CD4-positive, alpha-beta T cell (primary cell): ENCODE data around the gene EPHB4. TPM values are rescaled to one million over a fixed set of nuclear protein-coding genes. Genes with fewer than 3 reads are reported as not detected.

ENCODE experiments used
- ATAC-seq: fragments of 200-7000 bp; cut with Tn5 transposase; one replicate; pipeline ENCODE4 v1.10.0; 2022; ENCODE audit warnings: mild to moderate bottlenecking; ENCODE audit not compliant: poor library complexity
- CTCF ChIA-PET: fragments of 350-600 bp; sonication (Branson Sonifier 250); formaldehyde crosslinking; loops from one replicate; lab custom pipeline; 2021; ENCODE audit warnings: antibody characterized with exemption, inconsistent platforms; lab: Charles Lee
- POLR2A ChIA-PET: fragments of 350-600 bp; sonication (Branson Sonifier 250); formaldehyde crosslinking; loops from one replicate; lab custom pipeline; 2021; ENCODE audit warnings: antibody characterized with exemption, inconsistent platforms; lab: Charles Lee
- DNase-seq, 14 experiments: peaks; one replicate each; pipeline ENCODE4 v3.0.0-alpha.2; 2013 to 2020; ENCODE audit warnings: mixed read lengths in 2 of 14
- H3K27ac ChIP-seq, 2 donors: one replicate each; pipeline versions ENCODE4 v1.5.1 to v1.7.0; 2013; ENCODE audit warnings: low read length in 2 of 2, low read depth in 1 of 2, mild to moderate bottlenecking in 1 of 2
- H3K27me3 ChIP-seq, 2 experiments: 1 replicate in 1 of 2; 2 replicates in 1 of 2; pipeline versions ENCODE4 v1.6.1 to v1.7.0; 2013; ENCODE audit warnings: low read length in 2 of 2, control low read depth in 1 of 2, mild to moderate bottlenecking in 1 of 2, moderate library complexity in 1 of 2; ENCODE audit not compliant: insufficient read depth in 2 of 2, control insufficient read depth in 1 of 2
- H3K36me3 ChIP-seq: one replicate; pipeline ENCODE4 v1.6.1; 2013; ENCODE audit warnings: low read length, control low read depth; ENCODE audit not compliant: insufficient read depth
- H3K4me1 ChIP-seq: one replicate; pipeline ENCODE4 v1.6.1; 2013; ENCODE audit warnings: low read length, control low read depth; ENCODE audit not compliant: insufficient read depth
- H3K4me3 ChIP-seq: one replicate; pipeline ENCODE4 v1.5.1; 2013; ENCODE audit warnings: mild to moderate bottlenecking, low read length, moderate library complexity
- H3K9me3 ChIP-seq, 2 experiments: 1 replicate in 1 of 2; 2 replicates in 1 of 2; pipeline versions ENCODE4 v1.6.1 to v1.7.0; 2013; ENCODE audit warnings: low read length in 2 of 2, mild to moderate bottlenecking in 2 of 2, control low read depth in 1 of 2, moderate library complexity in 1 of 2; ENCODE audit not compliant: control insufficient read depth in 1 of 2, insufficient read depth in 1 of 2
- H3K27ac Mint-ChIP-seq: one replicate; pipeline ENCODE4 v1.8.0; 2020; ENCODE audit warnings: mixed read lengths
- H3K27me3 Mint-ChIP-seq: one replicate; pipeline ENCODE4 v1.8.0; 2021; ENCODE audit warnings: mixed read lengths
- H3K36me3 Mint-ChIP-seq: one replicate; pipeline ENCODE4 v1.8.0; 2021; ENCODE audit warnings: low read depth, mixed read lengths
- H3K4me1 Mint-ChIP-seq: one replicate; pipeline ENCODE4 v1.8.0; 2021; ENCODE audit warnings: low read depth, mixed read lengths
- H3K4me3 Mint-ChIP-seq: one replicate; pipeline ENCODE4 v1.8.0; 2020; ENCODE audit warnings: mild to moderate bottlenecking, mixed read lengths
- H3K9me3 Mint-ChIP-seq: one replicate; pipeline ENCODE4 v1.8.0; 2020; ENCODE audit warnings: mixed read lengths
- intact Hi-C, 2 experiments: fragments of 100-400 bp; cut with DNase I in 1 of 2; cut with micrococcal nuclease in 1 of 2; formaldehyde crosslinking; loops; one replicate each; pipeline versions ENCODE4 v1.15.1 to v1.9.0; 2023 to 2025; cut with DNase I, micrococcal nuclease
- total RNA-seq, 174 experiments: library from RNA in 2 of 174; stranded (reverse) in 2 of 174; gene quantifications; one replicate each; pipeline ENCODE4 v1.2.3 and lab custom pipeline; 2021 to 2026
- TF ChIP-seq, protein P1 (sequence below): fragments of 200-600 bp; IDR thresholded peaks from one replicate; pipeline ENCODE4 v1.8.0; 2022; ENCODE audit warnings: antibody characterized with exemption, mild to moderate bottlenecking

The EPHB4 gene
- total RNA-seq, 2 experiments from 2014 or later, result 8.4 to 8.9 TPM

DNA sequence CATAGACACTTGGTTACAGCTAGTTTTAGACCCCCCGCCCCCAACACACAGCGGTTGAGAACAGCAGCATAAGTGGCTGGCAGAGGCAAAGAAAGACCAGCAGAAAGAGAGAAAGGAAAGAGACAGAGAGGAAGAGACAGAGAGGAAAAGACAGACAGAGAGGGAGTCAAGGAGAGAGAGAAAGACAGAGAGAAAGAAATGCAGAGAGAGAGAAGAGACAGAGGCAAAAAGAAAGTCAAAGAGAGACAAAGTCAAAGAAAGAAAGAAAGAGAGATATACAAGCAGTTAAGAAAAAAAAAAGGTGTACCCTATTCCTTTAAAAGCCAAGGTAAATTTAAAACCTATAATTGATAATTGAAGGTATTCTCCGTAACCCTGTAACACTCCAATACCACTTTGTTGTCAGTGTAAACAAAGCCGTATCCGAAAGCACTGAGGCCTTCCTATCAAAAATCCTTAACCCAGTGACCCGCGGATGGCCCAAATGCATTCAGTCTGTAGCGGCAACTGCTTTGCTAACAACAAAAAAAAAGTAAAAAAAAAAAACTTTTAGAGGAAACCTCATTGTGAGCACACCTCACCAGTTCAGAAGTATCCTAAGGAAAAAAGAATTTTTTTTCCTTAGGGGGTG lies 13.3 kb upstream of the EPHB4 start:
- H3K9me3 Mint-ChIP-seq, result no peaks in the 10 kb centered on the region
- Histone ChIP-seq H3K4me3 (no peak overlapping the region), H3K36me3 (no peaks in the 10 kb centered on the region), H3K4me1 (peaks cover 16% of the 10 kb centered on the region), H3K27me3 (no peaks in the 10 kb centered on the region), H3K9me3 (no peaks in the 10 kb centered on the region), H3K27ac (no peak overlapping the region)
- no peak overlapping the region for H3K27ac Mint-ChIP-seq
- no peaks in the 10 kb centered on the region for H3K27me3 Mint-ChIP-seq
- intact Hi-C loops, result no loop called here
- peaks cover 10% of the 10 kb centered on the region for H3K4me1 Mint-ChIP-seq
- H3K4me3 Mint-ChIP-seq, result no peak overlapping the region
- DNase-seq (no peak), ATAC-seq (no peak)
- ChIA-PET POLR2A (no interaction called here), CTCF (no interaction called here)
- H3K36me3 Mint-ChIP-seq, result no peaks in the 10 kb centered on the region
- TF ChIP-seq, protein P1, sequence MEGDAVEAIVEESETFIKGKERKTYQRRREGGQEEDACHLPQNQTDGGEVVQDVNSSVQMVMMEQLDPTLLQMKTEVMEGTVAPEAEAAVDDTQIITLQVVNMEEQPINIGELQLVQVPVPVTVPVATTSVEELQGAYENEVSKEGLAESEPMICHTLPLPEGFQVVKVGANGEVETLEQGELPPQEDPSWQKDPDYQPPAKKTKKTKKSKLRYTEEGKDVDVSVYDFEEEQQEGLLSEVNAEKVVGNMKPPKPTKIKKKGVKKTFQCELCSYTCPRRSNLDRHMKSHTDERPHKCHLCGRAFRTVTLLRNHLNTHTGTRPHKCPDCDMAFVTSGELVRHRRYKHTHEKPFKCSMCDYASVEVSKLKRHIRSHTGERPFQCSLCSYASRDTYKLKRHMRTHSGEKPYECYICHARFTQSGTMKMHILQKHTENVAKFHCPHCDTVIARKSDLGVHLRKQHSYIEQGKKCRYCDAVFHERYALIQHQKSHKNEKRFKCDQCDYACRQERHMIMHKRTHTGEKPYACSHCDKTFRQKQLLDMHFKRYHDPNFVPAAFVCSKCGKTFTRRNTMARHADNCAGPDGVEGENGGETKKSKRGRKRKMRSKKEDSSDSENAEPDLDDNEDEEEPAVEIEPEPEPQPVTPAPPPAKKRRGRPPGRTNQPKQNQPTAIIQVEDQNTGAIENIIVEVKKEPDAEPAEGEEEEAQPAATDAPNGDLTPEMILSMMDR, result no peak

DNA sequence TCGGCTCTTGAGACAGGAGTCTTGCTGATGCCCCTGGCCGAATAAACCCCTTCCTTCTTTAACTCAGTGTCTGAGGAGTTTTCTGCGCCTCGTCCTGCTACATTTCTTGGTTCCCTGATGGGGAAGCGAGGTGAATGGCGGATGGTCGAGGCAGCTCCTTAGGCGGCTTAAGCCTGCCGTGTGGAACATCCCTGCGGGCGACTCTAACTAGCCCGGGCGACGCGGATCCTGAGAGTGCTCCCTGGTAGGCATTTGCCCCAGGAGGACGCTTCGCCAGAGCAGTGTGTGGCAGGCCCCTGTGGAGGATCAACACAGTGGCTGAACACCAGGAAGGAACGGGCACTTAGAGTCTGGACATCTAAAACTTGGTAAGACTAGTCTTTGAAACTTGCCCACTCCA lies 12.0 kb upstream of the EPHB4 start:
- ATAC-seq, result no peak
- intact Hi-C loops, result loop anchor here in 1 of 2 experiments (5.0 to 10.0 kb wide), 4 partner anchors 132 to 1225 kb away; partner anchors contain the start of genes FIS1, POP7, ZKSCAN1 and ZSCAN25
- no peak for DNase-seq
- H3K27ac ChIP-seq, result no peak overlapping the region
- TF ChIP-seq, protein P1, result no peak
- no peaks in the 10 kb centered on the region for H3K36me3 Mint-ChIP-seq
- peaks cover 10% of the 10 kb centered on the region for H3K4me1 Mint-ChIP-seq
- ChIA-PET POLR2A (no interaction called here), CTCF (no interaction called here)
- no peaks in the 10 kb centered on the region for H3K27me3 Mint-ChIP-seq
- H3K9me3 ChIP-seq, result no peaks in the 10 kb centered on the region
- H3K4me1 ChIP-seq, result peaks cover 16% of the 10 kb centered on the region
- H3K27ac Mint-ChIP-seq, result no peak overlapping the region
- no peaks in the 10 kb centered on the region for H3K9me3 Mint-ChIP-seq
- no peak overlapping the region for H3K4me3 ChIP-seq
- no peak overlapping the region for H3K4me3 Mint-ChIP-seq
- no peaks in the 10 kb centered on the region for H3K27me3 ChIP-seq
- H3K36me3 ChIP-seq, result no peaks in the 10 kb centered on the region

DNA sequence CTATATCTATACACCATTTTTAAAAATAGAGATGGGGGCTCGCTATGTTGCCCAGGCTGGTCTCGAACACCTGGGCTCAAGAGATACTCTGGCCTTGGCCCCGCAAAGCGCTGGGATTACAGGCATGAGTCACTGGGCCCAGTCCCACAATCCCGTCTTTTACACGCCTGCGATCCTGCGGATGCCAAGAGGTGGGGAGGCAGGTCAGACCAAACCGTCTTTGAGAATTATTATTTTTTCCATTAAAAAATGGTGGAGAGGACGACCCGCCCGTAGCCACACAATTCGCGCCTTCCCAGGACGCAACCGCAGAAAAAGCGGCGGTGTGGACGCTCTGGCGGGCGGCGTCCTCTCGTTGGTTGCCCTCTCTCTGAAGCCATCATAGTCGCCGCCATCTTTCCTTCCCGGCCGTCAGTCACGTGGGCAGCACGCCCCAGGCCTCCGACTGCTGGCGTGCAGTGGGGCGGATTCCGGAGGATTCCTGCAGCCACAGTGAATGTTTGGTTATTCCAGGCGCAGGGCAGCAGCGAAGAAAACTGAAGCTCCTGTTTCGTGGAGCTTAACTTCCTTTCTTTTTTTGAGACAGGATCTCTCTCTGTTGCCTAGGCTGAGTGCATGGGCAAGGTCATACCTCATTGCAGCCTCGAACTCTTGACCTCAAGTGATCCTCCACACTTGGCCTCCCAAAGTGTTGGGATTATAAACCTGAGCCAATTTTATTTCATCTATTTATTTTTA lies 9.9 kb upstream of the EPHB4 start:
- peak overlapping the region in 1 of 2 donors; percentile 10 for H3K27ac ChIP-seq
- intact Hi-C loops, result loop anchor here in 1 of 2 experiments (5.0 to 10.0 kb wide), 4 partner anchors 130 to 1222 kb away; partner anchors contain the start of genes FIS1, POP7, ZKSCAN1 and ZSCAN25

More for the DNA sequence above, 9.9 kb upstream of the EPHB4 start:
- Histone ChIP-seq H3K9me3 (no peaks in the 10 kb centered on the region), H3K4me3 (peak overlapping the region; percentile 61), H3K27me3 (no peaks in the 10 kb centered on the region), H3K36me3 (no peaks in the 10 kb centered on the region), H3K4me1 (peaks cover 16% of the 10 kb centered on the region)
- ATAC-seq, result peak; percentile 99
- ChIA-PET POLR2A (interaction anchor here (0.6 to 1.2 kb wide), 4 partner anchors 15 to 119 kb away, joined by 3 to 8 read pairs (median 4); partner anchors contain the start of genes SLC12A9 and SRRT), CTCF (interaction anchor here (0.6 to 0.9 kb wide), 2 partner anchors 15 to 888 kb away, joined by 3 read pairs; partner anchors contain the start of gene SLC12A9)
- Mint-ChIP-seq H3K4me1 (peaks cover 10% of the 10 kb centered on the region), H3K36me3 (no peaks in the 10 kb centered on the region), H3K9me3 (no peaks in the 10 kb centered on the region), H3K27ac (peak overlapping the region; percentile 76), H3K4me3 (peak overlapping the region; percentile 85), H3K27me3 (no peaks in the 10 kb centered on the region)
- TF ChIP-seq, protein P1, result no peak
- DNase-seq, result peak; percentile 56 to 87 (median 76)
